Measurements from ENCODE around the gene WBP1L.
A peak's percentile ranks its signal among the peaks of the same experiment; 100 is the strongest.
"Not testable (repeated sequence)": the region's sequence is repeated elsewhere in the genome, so short reads cannot be mapped to it uniquely, and the experiment has no call there.

WBP1L gene

DNA sequence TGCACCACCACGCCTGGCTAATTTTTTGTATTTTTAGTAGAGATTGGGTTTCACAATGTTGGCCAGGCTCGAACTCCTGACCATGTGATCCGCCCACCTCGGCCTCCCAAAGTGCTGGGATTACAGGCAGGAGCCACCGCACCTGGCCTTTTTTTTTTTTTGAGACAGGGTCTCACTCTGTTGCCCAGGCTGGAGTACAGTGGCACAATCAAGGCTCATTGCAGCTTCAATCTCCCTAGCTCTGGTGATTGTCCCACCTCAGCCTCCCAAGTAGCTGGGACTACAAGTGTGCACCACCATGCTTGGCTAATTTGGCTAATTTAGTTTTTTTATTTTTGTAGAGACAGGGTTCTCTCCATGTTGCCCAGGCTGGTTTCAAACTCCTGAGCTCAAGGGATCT is 1.4 kb upstream of the WBP1L start:
- not testable (repeated sequence) for H3K9me3 ChIP-seq (ENCODE audit: control extremely low read depth in 1 of 5, control insufficient read depth in 4 of 5, insufficient read depth in 2 of 5, low read depth in 1 of 5, low read length in 4 of 5); H3K27me3 ChIP-seq (replicated peaks in 2 of 5; ENCODE audit: control insufficient read depth in 4 of 5, insufficient read depth in 5 of 5, low read length in 4 of 5); H3K27ac ChIP-seq (ENCODE audit: insufficient read depth in 1 of 2, low read depth in 1 of 2, low read length in 2 of 2, poor library complexity in 1 of 2, severe bottlenecking in 2 of 2); DNase-seq; H3K36me3 ChIP-seq (ENCODE audit: control insufficient read depth in 4 of 4, insufficient read depth in 4 of 4, low read length in 3 of 4); H3K4me3 ChIP-seq (ENCODE audit: control insufficient read depth in 1 of 7, extremely low read depth in 1 of 7, insufficient read depth in 4 of 7, low read depth in 2 of 7, low read length in 6 of 7)
- POLR2A ChIA-PET, result interaction anchor here (0.6 kb wide), 1 partner anchor 172 kb away, joined by 3 read pairs; no protein-coding TSS in a partner anchor
- CTCF ChIA-PET, result interaction anchor here (1.2 to 5.8 kb wide), 6 partner anchors 10 to 70 kb away, joined by 3 to 34 read pairs (median 6); no protein-coding TSS in a partner anchor
- peaks cover 23 to 78% (median 53%) of the 10 kb centered on the region in 4 experiments for H3K4me1 ChIP-seq (ENCODE audit: control extremely low read depth in 1 of 4, control insufficient read depth in 4 of 4, insufficient read depth in 4 of 4, low read length in 3 of 4)
- WGBS (ENCODE audit: insufficient coverage), result 94% methylated on average over 4 of the region's 5 CpGs

DNA sequence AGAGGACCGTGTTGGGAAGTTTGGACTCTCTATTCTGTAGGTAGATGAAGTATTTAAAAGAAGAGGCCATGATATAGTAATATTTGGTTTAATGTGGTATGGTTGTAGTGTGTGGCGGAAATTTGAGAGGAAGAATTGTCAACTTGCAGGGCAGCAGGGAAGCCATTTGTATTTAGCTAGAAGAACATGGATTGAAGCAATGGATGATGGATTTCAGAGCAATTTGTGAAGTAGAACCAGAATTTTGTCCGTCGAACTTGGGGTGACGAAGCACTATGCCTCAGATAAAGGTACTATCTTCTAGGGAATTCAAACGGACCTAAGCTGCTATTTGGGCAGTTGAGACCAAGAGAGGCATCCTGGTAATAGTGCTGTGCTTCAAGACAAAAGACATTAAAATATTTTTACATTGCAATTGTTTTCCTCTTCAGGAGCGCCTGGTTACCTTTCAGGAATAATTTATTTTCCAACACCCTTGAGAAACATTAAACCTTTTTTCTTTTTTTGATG is 615 bp upstream of the WBP1L start:
- peaks cover 23 to 70% (median 53%) of the 10 kb centered on the region in 4 experiments for H3K4me1 ChIP-seq (ENCODE audit: control extremely low read depth in 1 of 4, control insufficient read depth in 4 of 4, insufficient read depth in 4 of 4, low read length in 3 of 4)
- H3K27me3 ChIP-seq (replicated peaks in 2 of 5; ENCODE audit: control insufficient read depth in 4 of 5, insufficient read depth in 5 of 5, low read length in 4 of 5), result no peaks in the 10 kb centered on the region
- peaks cover 0 to 3% (median under 1%) of the 10 kb centered on the region in 4 experiments for H3K36me3 ChIP-seq (ENCODE audit: control insufficient read depth in 4 of 4, insufficient read depth in 4 of 4, low read length in 3 of 4)
- H3K4me3 ChIP-seq (ENCODE audit: control insufficient read depth in 1 of 7, extremely low read depth in 1 of 7, insufficient read depth in 4 of 7, low read depth in 2 of 7, low read length in 6 of 7), result peak overlapping the region in 6 of 7 experiments; percentile 39 to 96 (median 90)
- WGBS (ENCODE audit: insufficient coverage), result 60% methylated on average over 6 of the region's 7 CpGs
- H3K27ac ChIP-seq (ENCODE audit: insufficient read depth in 1 of 2, low read depth in 1 of 2, low read length in 2 of 2, poor library complexity in 1 of 2, severe bottlenecking in 2 of 2), result peak overlapping the region in 1 of 2 experiments; percentile 59
- peak in 1 of 3 donors; percentile 27 for DNase-seq
- ChIA-PET CTCF (interaction anchor here (1.3 to 3.0 kb wide), 4 partner anchors 8 to 69 kb away, joined by 3 to 21 read pairs (median 4); no protein-coding TSS in a partner anchor), POLR2A (interaction anchor here (0.6 to 1.8 kb wide), 4 partner anchors 29 to 1039 kb away, joined by 3 to 5 read pairs (median 3); partner anchors contain the start of genes ARL3 and SFXN2)
- H3K9me3 ChIP-seq (ENCODE audit: control extremely low read depth in 1 of 5, control insufficient read depth in 4 of 5, insufficient read depth in 2 of 5, low read depth in 1 of 5, low read length in 4 of 5), result no peaks in the 10 kb centered on the region

DNA sequence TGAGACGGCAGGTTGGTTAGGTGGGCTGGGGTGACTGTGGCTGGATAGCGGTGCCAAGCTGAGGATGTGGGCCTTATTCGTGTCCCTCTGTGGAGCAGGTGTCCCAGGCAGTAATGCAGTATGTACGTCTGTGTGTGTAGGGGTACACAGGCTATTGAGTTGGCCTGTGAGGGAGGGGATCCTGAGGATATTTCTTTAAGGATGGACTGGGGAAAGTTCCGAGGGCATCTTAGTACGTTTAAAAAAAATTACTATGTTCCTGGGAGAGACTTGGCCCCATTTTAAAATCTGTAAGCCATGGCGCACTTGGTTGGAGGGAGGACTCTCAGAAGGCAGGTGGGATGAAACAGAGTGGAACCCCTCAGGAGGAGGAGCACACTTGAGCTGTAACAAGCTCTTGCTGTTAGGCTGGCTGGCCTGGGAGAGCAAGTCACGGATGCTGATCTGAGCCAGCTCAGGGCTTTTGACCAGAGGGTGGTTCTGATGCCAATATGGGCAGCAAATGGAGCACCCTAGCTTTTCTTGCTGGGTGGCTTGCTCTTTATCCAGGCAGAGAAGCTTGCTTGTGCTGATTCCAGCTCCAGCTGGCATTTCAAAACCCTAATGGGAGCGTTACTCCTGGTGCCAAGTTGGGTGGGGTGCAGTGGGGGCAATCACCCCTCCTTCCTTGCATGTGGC is 765 bp downstream of the WBP1L start:
- POLR2A ChIA-PET, result interaction anchor here (0.7 to 1.8 kb wide), 2 partner anchors 30 to 68 kb away, joined by 3 to 5 read pairs; partner anchors contain the start of genes ARL3 and SFXN2
- peak in 2 of 3 donors; percentile 16 to 31 for DNase-seq
- Histone ChIP-seq H3K4me1 (ENCODE audit: control extremely low read depth in 1 of 4, control insufficient read depth in 4 of 4, insufficient read depth in 4 of 4, low read length in 3 of 4) (peaks cover 18 to 56% (median 40%) of the 10 kb centered on the region in 4 experiments), H3K4me3 (ENCODE audit: control insufficient read depth in 1 of 7, extremely low read depth in 1 of 7, insufficient read depth in 4 of 7, low read depth in 2 of 7, low read length in 6 of 7) (peak overlapping the region; percentile 80 to 96 (median 91)), H3K36me3 (ENCODE audit: control insufficient read depth in 4 of 4, insufficient read depth in 4 of 4, low read length in 3 of 4) (peaks cover 0 to 3% (median 2%) of the 10 kb centered on the region in 4 experiments), H3K27me3 (replicated peaks in 2 of 5; ENCODE audit: control insufficient read depth in 4 of 5, insufficient read depth in 5 of 5, low read length in 4 of 5) (no peaks in the 10 kb centered on the region), H3K9me3 (ENCODE audit: control extremely low read depth in 1 of 5, control insufficient read depth in 4 of 5, insufficient read depth in 2 of 5, low read depth in 1 of 5, low read length in 4 of 5) (no peaks in the 10 kb centered on the region), H3K27ac (ENCODE audit: insufficient read depth in 1 of 2, low read depth in 1 of 2, low read length in 2 of 2, poor library complexity in 1 of 2, severe bottlenecking in 2 of 2) (peak overlapping the region; percentile 67 to 84)
- CTCF ChIA-PET, result interaction anchor here (0.7 to 3.0 kb wide), 4 partner anchors 8 to 23 kb away, joined by 3 to 21 read pairs (median 4); no protein-coding TSS in a partner anchor
- 10% methylated on average over 6 of the region's 9 CpGs for WGBS (ENCODE audit: insufficient coverage)

DNA sequence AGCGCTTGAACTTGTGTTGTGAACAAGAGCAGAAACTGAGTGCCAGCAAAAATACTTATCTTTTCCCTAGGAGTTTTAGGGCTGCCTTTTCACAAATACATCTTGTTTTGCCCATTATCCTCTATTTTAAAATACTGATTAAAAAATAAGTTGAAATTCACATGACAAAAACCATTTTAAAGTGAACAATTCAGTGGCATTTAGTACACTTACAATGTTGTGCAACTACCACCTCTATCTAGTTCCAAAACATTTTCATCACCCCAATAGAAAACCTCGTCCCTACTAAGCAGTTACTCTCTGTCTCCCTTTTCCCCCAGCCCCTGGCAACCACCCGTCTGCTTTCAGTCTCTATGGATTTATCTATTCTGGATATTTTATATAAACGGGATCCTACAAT is 1.4 kb downstream of the WBP1L start:
- 100% methylated on average over 2 of the region's 4 CpGs for WGBS (ENCODE audit: insufficient coverage)
- peak overlapping the region in 6 of 7 experiments; percentile 88 to 96 (median 92) for H3K4me3 ChIP-seq (ENCODE audit: control insufficient read depth in 1 of 7, extremely low read depth in 1 of 7, insufficient read depth in 4 of 7, low read depth in 2 of 7, low read length in 6 of 7)
- DNase-seq, result no peak
- ChIA-PET POLR2A (interaction anchor here (0.7 kb wide), 1 partner anchor 67 kb away, joined by 3 read pairs; no protein-coding TSS in a partner anchor), CTCF (interaction anchor here (0.7 to 3.0 kb wide), 2 partner anchors 7 to 22 kb away, joined by 3 to 21 read pairs; no protein-coding TSS in a partner anchor)
- no peaks in the 10 kb centered on the region for H3K27me3 ChIP-seq (replicated peaks in 2 of 5; ENCODE audit: control insufficient read depth in 4 of 5, insufficient read depth in 5 of 5, low read length in 4 of 5)
- H3K9me3 ChIP-seq (ENCODE audit: control extremely low read depth in 1 of 5, control insufficient read depth in 4 of 5, insufficient read depth in 2 of 5, low read depth in 1 of 5, low read length in 4 of 5), result no peaks in the 10 kb centered on the region
- peak overlapping the region in 1 of 2 experiments; percentile 84 for H3K27ac ChIP-seq (ENCODE audit: insufficient read depth in 1 of 2, low read depth in 1 of 2, low read length in 2 of 2, poor library complexity in 1 of 2, severe bottlenecking in 2 of 2)
- H3K36me3 ChIP-seq (ENCODE audit: control insufficient read depth in 4 of 4, insufficient read depth in 4 of 4, low read length in 3 of 4), result peaks cover 0 to 3% (median 2%) of the 10 kb centered on the region in 4 experiments
- H3K4me1 ChIP-seq (ENCODE audit: control extremely low read depth in 1 of 4, control insufficient read depth in 4 of 4, insufficient read depth in 4 of 4, low read length in 3 of 4), result peaks cover 18 to 50% (median 34%) of the 10 kb centered on the region in 4 experiments

DNA sequence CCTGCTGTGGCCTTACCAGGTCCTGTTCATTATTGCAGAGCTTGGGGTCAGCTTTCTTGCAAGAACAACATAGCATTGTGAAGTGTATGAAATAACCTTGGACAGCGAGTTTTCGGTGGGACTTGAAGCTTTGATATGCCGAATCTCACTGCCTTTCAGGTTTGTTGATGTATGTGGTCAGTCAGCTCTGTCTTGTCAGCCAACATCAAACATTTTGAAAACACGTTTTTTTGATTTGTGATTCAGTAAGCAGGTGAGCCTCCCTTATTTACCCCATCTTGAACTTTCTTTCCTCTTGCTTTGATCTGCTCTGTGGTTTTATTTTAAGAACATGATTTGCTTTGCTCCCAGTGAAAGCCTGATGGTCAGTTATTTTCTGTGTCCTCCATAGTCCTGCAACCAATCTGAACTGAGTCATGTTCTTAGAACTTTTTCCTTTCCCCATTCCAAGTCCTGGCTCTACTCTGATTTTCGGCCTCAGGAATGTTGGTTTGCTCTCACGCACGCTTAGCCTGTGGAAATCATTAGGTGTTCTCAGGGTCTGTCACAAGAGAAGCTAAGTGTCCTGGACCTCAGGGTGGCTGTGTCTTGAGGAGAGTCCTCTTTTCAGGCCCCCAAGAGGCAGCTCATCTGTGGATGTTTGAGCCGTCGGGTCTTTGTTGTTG is 8.7 kb downstream of the WBP1L start:
- Histone ChIP-seq H3K9me3 (ENCODE audit: control extremely low read depth in 1 of 5, control insufficient read depth in 4 of 5, insufficient read depth in 2 of 5, low read depth in 1 of 5, low read length in 4 of 5) (no peaks in the 10 kb centered on the region), H3K36me3 (ENCODE audit: control insufficient read depth in 4 of 4, insufficient read depth in 4 of 4, low read length in 3 of 4) (peaks cover 0 to 6% (median under 1%) of the 10 kb centered on the region in 4 experiments), H3K27ac (ENCODE audit: insufficient read depth in 1 of 2, low read depth in 1 of 2, low read length in 2 of 2, poor library complexity in 1 of 2, severe bottlenecking in 2 of 2) (no peak overlapping the region), H3K27me3 (replicated peaks in 2 of 5; ENCODE audit: control insufficient read depth in 4 of 5, insufficient read depth in 5 of 5, low read length in 4 of 5) (no peaks in the 10 kb centered on the region), H3K4me1 (ENCODE audit: control extremely low read depth in 1 of 4, control insufficient read depth in 4 of 4, insufficient read depth in 4 of 4, low read length in 3 of 4) (peaks cover 0 to 9% (median 4%) of the 10 kb centered on the region in 4 experiments), H3K4me3 (ENCODE audit: control insufficient read depth in 1 of 7, extremely low read depth in 1 of 7, insufficient read depth in 4 of 7, low read depth in 2 of 7, low read length in 6 of 7) (no peak overlapping the region)
- ChIA-PET POLR2A (interaction anchor here (0.7 kb wide), 1 partner anchor 24 kb away, joined by 3 read pairs; no protein-coding TSS in a partner anchor), CTCF (interaction anchor here (0.6 to 5.5 kb wide), 23 partner anchors 9 to 580 kb away, joined by 3 to 60 read pairs (median 5); partner anchors contain the start of genes CYP17A1 and WBP1L)
- no peak for DNase-seq
- WGBS (ENCODE audit: insufficient coverage), result 96% methylated on average over 8 of the region's 9 CpGs

DNA sequence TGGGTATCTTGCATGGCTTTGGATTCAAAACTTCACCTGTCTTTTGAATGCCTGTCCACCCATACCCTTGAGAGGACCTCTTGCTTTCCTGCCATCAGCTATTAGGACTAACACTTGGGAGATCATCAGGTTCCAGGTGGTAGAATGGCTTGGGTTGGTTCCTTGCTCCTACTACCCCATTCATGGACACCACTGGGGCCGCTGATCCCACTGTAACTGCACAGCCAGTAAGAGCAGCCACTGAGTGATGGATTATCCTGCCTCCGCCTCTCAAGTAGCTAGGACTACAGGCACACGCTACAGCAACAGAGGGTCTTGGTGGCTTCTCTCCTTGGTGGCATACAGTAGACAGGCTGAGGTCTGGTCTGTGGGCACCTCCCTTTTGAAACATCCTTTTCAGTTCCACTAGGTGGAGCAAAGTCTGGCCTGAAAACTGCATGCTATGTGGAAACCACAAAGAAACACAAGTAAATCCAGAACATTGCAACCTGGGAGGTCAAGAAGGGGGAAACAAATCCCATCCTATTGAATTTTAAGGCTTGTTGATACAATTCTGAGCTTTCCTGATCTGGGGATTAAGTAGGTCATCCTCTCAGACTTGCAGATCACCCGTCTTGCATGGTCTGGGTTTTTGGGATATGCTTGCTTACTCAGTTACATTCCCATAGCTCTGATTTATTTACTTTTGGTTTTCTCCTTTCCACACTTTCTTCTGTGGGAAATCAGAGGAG is 9.4 kb downstream of the WBP1L start:
- Histone ChIP-seq H3K27me3 (replicated peaks in 2 of 5; ENCODE audit: control insufficient read depth in 4 of 5, insufficient read depth in 5 of 5, low read length in 4 of 5) (no peaks in the 10 kb centered on the region), H3K4me3 (ENCODE audit: control insufficient read depth in 1 of 7, extremely low read depth in 1 of 7, insufficient read depth in 4 of 7, low read depth in 2 of 7, low read length in 6 of 7) (no peak overlapping the region), H3K27ac (ENCODE audit: insufficient read depth in 1 of 2, low read depth in 1 of 2, low read length in 2 of 2, poor library complexity in 1 of 2, severe bottlenecking in 2 of 2) (no peak overlapping the region), H3K36me3 (ENCODE audit: control insufficient read depth in 4 of 4, insufficient read depth in 4 of 4, low read length in 3 of 4) (peaks cover 0 to 6% (median 0%) of the 10 kb centered on the region in 4 experiments), H3K4me1 (ENCODE audit: control extremely low read depth in 1 of 4, control insufficient read depth in 4 of 4, insufficient read depth in 4 of 4, low read length in 3 of 4) (peaks cover 0 to 10% (median 5%) of the 10 kb centered on the region in 4 experiments), H3K9me3 (ENCODE audit: control extremely low read depth in 1 of 5, control insufficient read depth in 4 of 5, insufficient read depth in 2 of 5, low read depth in 1 of 5, low read length in 4 of 5) (no peaks in the 10 kb centered on the region)
- POLR2A ChIA-PET, result interaction anchor here (0.7 to 1.0 kb wide), 2 partner anchors 17 to 23 kb away, joined by 3 read pairs; no protein-coding TSS in a partner anchor
- 97% methylated on average over 4 of the region's 4 CpGs for WGBS (ENCODE audit: insufficient coverage)
- CTCF ChIA-PET, result interaction anchor here (0.6 to 5.5 kb wide), 21 partner anchors 9 to 580 kb away, joined by 3 to 60 read pairs (median 5); partner anchors contain the start of genes CYP17A1 and WBP1L
- DNase-seq, result peak; percentile 49 to 74 (median 71)

All from common myeloid progenitor, CD34-positive (primary cell).